ENCODE results near the gene TCF12.

TCF12 gene

DNA sequence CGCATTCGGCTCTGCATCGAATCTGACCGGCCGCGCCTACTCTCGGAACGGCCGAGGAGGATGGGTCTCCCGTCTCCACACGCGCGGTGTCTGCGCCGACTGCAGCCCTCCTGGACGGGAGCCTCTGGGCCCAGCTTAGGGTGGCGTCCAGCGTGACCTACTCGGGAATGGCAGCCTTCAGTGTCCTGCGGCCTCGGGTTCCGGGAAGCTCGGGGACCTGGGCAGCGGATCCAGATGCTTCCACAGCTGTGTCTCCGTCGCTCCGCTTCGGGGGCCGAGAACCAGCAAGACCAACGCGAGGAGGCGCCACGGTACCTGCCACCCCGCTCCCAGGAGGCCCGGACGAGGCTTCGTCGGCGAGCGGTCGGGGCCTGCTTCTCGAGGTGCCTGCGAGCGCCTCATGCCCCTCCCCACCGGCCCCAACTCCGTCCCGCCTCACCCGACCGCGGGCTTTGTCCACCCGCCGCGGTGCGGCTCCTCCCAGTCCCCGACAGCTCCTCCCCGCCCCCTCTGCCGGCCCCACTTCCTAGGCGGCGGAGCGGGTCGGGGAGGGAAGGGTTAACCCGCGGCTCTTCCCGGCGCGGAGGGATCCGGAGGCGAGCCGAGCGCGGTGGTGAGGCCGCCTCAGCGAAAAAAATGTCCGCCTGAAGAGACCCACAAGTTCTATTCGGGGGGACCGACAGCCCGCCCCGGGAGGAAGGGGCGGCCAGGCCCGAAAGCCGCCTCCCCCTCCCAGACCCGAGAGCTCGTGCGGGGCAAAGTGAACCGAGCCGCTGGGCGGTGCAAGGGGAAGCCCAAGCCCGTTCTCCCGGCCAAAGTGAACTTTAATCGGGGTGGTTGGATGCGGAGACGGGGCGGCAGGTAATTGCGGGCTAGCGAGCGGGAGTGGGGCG, at the start of gene TCF12:
Gene TCF12 (plus strand): TSS at position 599 of the 893 bp plus-strand sequence. CDS start 1,270 bp downstream, outside the sequence.
- peak; percentile 72 for DNase-seq (ENCODE audit: low read depth)

DNA sequence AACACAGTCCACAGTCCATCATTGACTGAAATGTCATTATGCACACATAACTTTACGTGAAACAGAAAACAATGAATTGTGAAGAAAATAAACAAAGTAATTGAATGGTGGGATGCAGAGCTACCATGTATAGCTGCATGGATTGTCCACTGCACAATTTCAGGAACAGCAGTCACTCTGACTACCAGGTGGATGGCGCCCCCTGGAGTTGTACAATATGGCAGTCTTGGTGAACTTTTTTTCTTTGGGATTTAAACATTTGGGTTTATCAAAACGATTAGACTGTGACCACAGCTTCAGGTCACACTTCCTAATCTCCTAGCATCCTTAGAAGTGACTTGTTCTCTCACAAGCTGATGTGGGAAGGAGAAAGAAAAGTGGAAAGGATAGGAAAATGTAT, 48.9 kb upstream of the TCF12 start:
- DNase-seq (ENCODE audit: low read depth), result no peak

DNA sequence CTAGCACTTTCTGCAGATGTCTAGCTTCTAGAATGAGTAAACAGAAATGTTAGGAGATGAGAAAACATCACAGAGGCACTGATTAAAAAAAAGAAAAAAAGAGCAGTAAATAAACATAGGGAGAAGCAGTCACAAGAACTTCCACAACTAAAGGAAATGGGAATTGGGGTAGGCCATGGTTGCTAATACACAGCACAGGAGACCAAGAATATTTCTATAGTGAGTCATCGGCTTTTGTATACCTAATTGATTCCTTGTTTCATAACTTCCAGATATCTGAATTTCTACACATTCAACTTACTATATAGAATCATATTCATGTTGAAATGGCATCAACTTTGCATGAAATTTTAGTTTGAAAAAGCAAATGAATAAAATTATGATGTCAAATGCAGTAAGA, 47.3 kb upstream of the TCF12 start:
- peak; percentile 60 for DNase-seq (ENCODE audit: low read depth)

DNA sequence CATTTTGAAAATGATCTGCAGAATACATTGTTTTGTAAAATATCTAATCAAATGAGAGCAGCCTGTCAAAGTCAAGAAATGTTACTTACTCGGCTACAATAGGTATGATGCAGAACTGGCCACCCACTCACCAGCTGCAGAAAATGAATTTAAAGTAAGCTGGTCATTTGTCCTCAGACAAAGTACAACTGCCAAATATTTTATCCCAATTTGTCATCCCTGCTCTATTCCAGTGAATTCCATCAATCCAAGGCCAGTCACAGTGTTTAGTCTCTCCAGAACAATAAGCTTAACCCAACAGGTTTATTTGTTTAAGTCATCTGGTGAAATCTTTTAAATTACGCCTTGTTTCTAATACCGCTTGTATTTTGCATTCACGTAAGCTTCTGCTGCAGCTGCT, 46.6 kb upstream of the TCF12 start:
- DNase-seq (ENCODE audit: low read depth), result no peak

DNA sequence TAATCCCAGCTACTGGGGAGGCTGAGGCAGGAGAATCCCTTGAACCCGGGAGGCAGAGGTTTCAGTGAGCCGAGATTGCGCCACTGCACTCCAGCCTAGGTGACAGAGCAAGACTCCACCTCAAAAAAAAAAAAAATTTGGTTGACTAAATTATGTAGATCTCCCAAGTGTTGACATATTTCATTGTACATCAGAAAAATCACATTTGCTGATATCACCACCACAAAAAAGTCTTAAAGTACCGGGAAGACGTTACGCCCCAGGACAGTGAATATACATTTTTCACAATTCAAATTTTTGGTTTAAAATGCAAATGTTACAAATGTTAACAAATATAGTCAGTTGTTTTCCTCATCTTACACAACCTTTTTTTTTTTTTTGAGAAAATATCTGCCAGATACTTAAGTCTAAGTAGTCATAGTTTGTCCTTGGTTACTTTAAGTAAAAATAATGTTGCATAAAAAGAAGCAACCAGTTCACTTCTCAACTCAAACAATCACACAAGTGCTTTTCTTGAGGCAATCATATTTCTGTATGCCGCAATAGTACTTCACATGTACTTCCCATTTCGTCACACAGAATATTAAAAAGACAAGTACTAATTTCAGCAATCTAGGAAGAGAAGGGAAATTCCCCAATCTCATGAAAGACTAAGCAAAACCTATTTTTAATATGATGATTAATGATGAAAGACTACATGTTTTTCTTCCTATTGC, 41.0 kb upstream of the TCF12 start:
- DNase-seq (ENCODE audit: low read depth), result no peak

DNA sequence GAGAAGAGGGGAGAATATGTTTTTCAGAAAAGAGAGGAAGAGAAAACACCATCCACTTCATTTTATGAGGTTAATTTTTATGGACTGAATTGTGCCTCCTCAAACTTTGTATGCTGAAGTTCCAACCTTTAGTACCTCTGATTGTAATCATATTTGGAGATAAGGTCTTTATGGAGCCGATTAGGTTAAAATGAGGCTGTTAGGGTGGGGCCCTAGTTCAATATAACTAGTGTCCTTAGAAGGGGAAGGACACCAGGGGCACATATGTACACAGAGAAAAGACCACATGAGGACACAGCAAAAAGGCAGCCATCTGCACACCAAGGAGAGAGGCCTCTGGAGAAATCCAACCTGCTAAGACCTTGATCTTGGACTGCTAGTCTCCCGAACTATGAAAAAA, 38.9 kb upstream of the TCF12 start:
- DNase-seq (ENCODE audit: low read depth), result no peak

DNA sequence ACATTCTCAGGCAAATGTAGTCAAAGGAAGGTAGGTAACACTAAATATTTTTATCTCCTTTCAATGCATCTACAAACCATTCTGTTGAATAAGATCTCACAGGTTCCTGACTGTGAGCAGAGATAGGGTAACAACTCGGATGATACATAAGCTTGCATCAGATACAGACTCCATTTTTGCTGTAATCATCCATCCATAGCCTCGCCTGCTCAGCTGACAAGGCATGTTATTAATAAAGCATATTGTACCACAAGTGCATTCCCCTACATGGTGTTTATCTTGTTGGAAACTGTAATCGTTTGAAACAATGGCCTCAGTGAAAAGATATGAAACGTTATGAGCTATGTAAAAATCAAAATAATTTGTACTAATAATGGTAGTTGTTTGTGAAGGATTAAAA, 35.4 kb upstream of the TCF12 start:
- no peak for DNase-seq (ENCODE audit: low read depth)

DNA sequence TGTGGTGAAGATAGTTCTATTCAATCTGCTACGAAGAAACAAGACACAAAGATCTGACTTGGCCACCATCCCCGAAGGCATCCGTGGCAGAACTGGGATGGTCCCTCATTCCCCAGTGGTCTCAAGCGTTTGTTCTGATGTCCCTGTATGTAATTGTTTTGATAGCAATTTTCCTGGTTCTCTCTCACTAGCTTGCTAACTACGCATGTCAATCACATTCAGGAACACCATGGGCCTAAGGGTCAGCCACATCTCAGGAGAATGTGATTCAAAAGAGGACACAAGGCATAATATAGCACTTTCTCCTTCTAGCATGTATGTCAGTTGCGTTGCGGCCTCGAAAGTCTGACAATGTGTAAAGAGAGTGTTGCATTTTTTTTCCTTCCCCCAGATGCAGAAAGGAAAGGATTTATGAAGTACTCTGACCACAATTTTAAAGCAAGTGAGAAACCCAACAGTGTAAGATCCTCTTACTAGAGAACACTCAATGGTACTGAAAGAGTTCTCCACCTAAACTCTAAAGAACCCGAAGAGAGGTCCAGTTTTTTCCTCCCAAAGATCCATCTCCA, 32.0 kb upstream of the TCF12 start:
- DNase-seq (ENCODE audit: low read depth), result no peak

DNA sequence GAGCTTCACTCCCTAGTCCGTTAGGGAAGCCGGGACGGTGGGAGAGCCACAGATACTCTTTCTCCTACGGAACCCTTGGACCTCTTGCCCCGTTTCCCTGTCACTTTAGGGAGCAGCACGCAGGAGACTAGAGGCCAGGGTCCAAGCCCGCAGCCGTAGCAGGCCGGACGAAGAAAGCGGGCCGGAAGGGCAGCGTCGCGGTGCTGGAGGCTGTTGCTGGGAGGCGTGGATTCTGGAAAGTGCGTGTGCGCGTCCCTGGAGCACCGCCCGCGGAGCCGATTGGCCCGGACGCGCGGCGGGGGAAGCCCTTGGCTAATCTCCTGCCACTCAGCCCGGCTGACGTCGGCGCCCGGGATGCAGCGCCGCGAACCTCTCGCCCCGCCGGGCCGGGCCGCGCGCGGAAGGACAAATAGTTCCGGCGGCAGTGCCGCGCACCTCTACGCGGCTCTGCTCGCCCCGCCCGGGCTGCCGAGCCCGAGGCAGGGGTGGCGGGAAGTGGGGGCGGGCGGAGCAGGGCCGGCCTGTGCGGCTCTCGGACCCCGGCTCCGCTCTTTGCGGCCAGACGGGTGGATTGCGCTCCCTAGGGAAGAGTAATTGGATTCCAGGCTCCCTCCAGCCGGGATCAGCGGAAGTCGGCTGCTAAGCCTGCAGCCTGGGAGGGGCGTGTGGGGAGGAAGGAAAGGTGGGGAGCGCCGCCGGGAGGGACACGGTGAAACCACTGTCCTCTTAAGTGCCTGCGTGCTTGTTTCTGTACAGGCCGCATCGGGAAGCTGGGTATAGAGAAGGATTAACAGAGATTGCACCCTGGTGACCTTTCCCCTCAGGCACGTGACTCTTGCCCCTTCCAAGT, 31.3 kb upstream of the TCF12 start:
- peak; percentile 72 for DNase-seq (ENCODE audit: low read depth)

DNA sequence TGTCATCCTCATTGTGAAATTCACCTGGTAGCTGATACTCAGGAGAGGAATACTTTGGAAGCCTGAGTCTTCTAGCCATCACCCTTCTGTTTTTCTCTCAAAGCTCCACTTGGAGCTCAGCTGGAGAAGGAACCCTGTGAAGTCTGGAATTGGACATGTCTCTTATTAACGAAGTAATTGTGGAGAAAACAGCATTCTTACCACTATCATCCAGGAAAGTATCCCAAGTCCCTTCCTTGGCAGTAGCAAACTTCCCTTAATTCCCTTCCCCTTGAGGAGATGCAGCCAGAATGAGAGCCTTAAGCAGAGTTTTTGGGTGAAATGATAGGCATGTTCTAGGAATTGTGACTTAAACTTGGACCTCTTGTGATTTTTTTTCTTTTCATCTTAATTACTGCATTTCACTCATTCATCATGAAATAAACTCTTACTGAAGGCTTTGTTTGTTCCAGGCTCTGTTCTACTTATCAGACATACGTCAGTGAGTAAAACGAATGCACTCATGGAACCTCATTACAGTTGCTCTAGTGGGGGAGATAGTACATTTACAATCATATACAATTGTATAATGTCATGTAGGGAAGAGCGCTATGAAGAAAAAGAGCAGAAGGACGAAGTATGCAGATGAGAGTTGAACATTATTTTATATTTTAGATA, 30.5 kb upstream of the TCF12 start:
- no peak for DNase-seq (ENCODE audit: low read depth)

DNA sequence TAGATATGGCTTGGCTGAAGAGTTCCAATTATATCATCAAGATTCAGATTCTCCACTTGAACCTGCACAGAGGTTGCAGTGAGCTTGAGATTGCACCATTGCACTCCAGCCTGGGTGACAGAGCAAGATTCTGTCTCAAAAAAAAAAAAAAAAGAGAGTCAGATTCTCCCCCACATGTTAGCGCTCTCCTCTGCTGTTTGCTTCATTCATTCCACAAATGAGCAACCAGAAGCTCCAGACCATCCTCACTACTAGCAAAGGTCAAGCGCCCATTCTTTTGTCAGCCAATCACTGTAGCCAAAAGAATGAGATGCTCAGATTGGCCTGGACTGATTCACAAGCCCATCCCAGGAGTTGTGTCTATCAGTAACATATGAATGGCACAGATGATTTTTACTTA, 28.4 kb upstream of the TCF12 start:
- DNase-seq (ENCODE audit: low read depth), result no peak

DNA sequence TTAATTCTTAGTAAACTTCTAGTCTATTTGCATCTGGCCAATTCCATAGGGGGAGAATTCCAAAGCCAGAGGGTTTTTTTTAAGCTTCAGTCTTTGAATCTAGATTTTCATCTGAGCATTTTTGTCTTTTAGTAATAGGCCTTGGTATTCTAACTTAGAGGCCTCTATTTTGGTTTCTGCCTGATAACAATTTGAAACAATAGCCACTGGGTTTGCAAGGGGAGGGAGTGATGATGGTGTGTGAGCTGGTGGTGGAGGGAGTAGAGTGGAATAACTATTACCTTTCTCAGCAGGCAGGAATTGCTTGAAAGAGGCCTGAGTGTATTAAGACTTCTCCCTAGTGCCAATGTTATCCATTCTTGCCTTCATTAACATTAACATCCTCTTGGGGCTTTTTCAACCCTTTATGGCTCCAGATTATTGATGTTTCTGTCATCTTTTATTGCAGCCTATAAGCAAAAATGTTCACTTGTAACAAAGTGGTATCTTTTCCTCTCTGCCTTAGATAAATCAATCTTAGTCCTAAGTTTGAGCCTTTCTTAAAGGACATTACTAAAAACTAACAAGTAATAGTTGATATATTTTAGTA, 26.5 kb upstream of the TCF12 start:
- no peak for DNase-seq (ENCODE audit: low read depth)

DNA sequence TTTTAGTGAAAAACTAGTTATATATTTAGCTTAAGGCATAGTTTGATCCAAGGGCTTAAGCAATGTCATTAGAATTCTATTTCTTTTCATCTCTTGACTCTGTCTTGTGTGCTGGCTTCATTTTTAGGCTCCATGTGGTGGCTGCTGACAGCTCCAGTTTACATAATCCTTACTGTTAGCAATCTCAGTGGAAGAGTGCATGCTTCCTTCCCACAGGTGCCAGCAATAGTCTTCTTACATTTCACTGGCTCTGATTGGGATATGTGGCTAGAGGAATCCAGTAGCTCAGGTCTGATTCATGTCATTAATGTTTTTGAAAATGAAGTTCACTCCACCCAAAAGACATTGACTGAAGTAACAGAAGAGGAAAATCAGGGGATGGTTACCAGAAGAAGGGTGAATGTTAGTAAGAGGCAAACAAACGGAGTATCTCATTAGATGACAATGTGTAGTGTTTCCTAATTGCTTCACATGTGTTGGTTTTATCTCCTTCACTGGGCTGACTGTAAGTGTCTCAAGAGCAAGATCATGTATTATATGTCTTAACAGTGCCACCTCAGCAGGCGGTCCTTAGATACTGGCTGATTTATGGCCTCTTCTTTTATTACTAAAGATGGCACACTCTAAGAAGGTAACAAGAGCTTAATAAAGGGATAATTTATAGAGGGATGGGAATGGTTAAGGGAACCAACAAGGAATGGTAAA, 25.6 kb upstream of the TCF12 start:
- DNase-seq (ENCODE audit: low read depth), result no peak

DNA sequence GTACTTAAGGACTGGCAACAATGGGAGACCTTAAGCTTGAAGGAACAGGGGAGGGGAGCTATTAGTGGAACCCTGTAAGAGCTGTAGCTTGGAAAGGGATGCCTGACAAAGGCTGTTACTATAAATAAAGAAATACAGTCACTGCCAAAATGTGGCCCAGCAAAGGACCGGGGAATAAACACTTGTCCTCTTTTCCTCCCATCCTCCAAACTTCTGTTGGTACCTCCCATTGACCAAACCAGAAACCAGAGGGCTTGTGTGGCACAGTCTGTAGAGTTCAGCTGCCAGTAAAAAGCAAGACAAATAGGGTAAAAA, 25.1 kb upstream of the TCF12 start:
- no peak for DNase-seq (ENCODE audit: low read depth)

DNA sequence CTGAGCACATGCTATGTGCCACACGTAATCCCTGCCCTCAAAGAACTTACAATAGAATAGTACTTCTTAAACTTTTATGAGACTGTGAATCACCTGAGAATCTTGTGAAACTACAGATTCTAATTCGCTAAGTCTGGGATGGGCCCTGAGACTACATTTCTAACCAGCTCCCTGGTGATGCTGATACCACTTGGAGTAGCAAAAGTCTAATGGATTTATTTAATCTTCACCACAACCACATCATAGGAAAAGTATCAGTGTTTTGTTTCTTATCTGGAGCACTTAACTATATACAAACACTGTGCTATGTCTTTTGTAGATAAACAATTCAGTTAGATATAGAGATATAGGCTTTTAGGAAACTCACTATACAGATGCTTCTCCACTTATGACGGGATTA, 23.8 kb upstream of the TCF12 start:
- no peak for DNase-seq (ENCODE audit: low read depth)

DNA sequence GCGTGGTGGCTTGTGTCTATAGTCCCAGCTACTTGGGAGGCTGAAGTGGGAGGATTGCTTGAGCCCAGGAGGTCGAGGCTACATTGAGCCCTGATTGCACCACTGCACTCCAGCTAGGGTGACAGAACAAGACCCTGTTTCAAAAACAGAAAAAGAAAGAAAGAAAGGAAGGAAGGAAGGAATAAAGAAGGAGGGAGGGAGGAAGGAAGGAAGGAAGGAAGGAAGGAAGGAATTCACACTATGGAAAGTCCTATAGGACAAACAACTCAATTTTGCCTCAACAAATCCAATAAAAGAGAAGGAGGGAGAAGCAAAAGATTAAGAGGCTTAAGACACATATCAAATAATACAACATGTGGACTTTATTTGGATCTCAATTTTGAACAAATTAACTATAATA, 16.5 kb upstream of the TCF12 start:
- DNase-seq (ENCODE audit: low read depth), result no peak

DNA sequence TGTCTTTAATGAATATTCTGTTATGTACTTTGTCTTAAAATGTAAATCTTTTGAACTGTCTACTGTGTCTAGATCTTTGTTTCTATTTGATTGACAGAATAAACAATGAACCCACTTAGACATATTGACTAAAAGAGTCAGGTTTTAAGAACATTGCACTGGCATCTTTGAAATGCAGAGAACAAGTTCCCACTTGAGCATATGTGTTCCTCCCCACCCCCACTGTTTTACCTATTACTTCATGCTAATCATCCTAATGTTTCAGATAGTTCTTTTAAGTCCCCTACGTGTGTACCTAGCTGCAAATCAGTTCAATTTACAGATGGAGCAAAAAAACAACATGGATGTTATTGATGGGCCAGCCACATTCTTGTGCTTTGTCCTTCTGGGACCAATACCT, 11.7 kb upstream of the TCF12 start:
- no peak for DNase-seq (ENCODE audit: low read depth)

DNA sequence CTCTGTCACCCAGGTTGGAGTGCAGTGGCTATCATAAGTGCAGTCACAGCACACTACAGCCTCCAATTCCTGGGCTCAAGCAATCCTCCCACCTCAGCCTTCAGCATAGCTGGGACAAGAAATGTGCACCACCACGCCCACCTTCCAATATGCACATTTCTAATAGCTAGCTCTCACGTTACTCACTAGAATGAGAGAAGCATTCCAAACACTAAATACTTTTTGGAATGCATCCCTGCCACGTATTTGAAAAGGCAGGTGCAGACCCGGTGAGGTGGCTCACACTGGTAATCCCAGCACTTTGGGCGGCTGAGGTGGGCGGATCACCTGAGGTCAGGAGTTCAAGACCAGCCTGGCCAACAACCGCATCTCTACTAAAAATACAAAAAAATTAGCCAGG, 7.6 kb upstream of the TCF12 start:
- DNase-seq (ENCODE audit: low read depth), result no peak

DNA sequence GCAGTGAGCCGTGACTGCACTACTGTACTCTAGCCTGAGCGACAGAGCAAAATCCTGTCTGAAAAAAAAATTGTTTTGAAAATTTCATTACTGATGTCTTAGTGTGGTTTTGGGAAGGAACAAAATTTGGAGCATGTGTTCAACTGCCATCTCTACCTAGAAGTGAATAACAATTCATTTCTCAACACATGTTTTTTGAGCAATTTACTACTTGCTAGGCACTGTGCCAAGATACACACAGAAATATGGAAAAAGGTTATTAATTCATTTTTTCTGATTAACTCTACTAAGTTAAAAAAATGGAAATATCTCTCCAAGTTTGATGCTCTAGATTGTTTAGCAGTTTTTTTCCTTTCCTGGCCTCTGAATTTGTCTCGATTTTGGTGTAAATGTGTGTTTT, 5.2 kb upstream of the TCF12 start:
- DNase-seq (ENCODE audit: low read depth), result no peak

DNA sequence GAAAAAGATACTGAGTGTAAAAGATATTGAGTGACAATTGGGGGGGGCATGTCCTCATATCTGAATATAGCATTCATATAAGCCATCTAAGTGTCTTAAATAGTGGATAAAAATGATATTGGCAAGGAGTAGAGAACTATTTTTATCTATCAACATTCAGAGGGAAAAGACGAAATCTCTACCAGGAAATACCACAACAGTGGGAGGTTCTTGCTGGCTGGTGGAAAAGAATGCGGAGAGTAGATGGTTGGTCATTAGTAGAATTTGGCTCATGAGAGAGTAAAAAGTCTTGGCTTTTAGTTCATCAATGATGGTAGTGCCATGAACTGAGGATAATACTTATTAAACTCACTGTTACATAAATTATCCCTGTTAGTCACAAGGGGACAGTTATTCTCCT, 4.8 kb upstream of the TCF12 start:
- DNase-seq (ENCODE audit: low read depth), result peak; percentile 34

DNA sequence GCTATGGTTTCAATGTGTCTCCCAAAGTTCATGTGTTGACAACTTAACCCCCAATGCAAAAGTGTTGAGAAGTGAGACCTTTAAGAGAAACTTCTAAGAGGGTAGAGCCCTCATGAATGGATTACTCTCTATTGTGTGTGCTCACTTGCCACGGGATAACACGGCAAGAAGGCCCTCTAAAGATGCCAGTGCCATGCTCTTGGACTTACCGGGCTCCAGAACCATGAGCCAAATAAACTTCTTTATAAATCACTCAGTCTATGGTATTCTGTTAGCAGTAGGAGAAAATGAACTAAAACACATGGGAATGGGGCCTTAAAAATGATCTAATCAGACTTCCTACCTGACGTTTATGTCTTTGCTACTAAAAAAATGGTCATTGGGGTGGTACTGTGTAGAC, 2.6 kb upstream of the TCF12 start:
- DNase-seq (ENCODE audit: low read depth), result no peak

Data from GM04503 (cell line).